Hindlimb muscle (tissue), 1 donor: ENCODE results near the gene PPP6R2. TPM values are rescaled to one million over a fixed set of nuclear protein-coding genes. Genes with fewer than 3 reads are reported as not detected.
"Not testable (repeated sequence)": the region's sequence is repeated elsewhere in the genome, so short reads cannot be mapped to it uniquely, and the experiment has no call there.

ENCODE experiments used
- DNase-seq: peaks from one replicate; pipeline ENCODE4 v3.0.0-alpha.2; 2013
- polyA plus RNA-seq: library from polyadenylated mRNA; unstranded; fragments of 120-200 nt; gene quantifications from one replicate; pipeline ENCODE4 v1.2.1, GENCODE V29; 2013; ENCODE audit not compliant: insufficient read length

The PPP6R2 gene
- polyA plus RNA-seq, 1 donor, result 34.3 TPM

DNA sequence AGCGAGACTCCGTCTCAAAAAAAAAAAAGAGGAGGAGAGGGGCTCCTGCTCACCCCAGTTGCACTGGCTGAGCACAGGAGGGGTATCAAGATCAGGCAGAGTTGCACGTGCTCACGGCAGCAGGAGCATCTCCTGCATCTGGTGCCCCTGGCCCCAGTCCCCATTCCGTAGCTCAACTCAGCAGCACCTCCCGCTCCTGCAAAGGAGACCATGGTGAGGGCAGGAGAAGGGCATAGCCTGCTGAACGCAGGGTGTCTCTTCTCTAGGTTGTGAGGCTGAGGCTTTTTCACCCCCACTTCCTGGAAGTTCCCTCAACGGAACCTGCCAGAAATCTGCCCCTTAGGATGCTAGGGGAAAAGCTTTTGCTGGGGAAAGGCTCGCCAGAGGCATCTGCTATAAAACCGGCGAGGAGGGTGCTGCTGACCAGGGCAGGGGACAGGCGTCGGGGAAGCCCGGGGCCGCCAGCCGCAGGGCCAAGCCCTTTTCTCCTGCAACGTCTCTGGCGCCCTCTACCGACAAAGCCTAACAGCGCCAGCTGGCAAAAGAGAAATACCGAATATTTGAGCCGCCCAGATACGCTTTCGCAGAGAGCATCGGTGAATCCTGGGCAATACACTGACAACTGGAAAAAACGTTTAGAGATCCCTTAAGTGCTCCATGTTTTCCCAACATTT is 1.0 kb upstream of the PPP6R2 start:
- DNase-seq, result peak; percentile 88

DNA sequence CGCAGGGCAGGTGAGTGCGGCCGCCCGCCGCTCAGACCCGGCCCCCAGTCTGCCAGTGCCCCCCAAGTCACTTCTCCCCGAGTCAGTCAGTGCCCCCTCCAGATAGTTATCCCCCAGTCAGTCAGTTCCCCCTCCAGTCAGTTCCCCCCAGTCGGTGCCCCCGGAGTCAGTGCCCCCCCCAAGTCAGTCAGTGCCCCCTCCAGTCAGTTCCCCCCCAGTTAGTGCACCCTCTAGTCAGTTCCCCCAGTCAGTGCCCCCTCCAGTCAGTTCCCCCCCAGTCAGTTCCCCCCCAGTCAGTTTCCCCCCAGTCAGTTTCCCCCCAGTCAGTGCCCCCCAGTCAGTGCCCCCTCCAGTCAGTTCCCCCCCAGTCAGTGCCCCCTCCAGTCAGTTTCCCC is 411 bp downstream of the PPP6R2 start:
- no peak for DNase-seq

GRCh38 chr22:50346470-50346869 is 3.3 kb downstream of the PPP6R2 start:
- DNase-seq, result no peak

DNA sequence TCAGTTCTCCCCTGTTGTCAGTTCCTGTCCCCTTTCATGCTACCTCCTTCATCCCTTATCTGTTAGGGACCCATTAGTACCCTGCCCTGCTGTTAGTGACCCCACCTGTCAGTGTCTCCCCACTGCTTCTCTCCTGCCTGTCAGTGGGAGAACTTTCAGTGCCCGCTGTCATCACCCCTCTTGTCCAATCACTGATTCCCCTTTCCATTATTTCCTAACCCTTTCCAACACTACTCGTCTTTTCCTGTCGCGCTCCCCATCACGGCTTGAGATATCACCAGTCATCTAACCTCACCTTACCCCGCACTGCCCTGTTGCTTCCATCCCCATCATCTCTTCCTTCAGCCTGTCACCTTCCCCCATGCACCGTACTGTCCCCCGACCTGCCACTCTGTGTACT is 4.0 kb downstream of the PPP6R2 start:
- no peak for DNase-seq

DNA sequence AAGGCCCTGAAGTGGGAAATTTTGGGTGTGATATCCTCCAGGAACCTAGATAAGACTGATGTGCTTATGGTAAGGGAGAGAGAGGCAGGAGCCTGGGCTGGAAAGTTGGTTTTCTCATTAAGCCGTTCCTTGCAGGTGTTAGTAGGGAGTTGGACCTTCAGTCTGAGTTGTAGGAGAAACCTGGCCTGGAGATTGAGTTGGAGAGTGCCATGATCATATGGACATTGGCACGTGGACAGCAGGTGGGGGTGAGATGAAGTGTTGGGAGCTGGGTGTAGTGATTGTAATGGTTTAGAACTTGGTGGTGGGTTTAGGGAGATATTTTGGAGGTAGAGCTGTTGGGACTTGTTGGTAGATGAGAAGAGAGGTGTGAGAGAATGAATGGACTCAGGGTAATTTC is 4.9 kb downstream of the PPP6R2 start:
- DNase-seq, result no peak

DNA sequence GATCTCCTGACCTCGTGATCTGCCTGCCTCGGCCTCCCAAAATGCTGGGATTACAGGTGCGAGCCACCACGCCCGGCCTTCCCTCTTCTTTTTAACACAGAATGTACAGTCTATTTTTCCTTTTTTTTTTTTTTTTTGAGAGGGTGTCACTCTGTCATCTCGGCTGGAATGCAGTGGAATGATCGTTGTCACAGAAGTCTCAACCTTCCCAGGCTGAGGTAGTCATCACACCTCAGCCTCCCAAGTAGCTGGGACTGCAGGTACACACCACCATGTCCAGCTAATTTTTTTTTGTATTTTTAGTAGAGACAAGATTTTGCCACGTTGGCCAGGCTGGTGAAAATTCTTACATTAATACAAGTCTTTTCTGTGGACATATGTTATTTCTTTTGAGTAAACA is 13.1 kb downstream of the PPP6R2 start:
- DNase-seq, result no peak

GRCh38 chr22:50357222-50357621 is 14.1 kb downstream of the PPP6R2 start:
- DNase-seq, result no peak

GRCh38 chr22:50357756-50358155 is 14.6 kb downstream of the PPP6R2 start:
- DNase-seq, result no peak

DNA sequence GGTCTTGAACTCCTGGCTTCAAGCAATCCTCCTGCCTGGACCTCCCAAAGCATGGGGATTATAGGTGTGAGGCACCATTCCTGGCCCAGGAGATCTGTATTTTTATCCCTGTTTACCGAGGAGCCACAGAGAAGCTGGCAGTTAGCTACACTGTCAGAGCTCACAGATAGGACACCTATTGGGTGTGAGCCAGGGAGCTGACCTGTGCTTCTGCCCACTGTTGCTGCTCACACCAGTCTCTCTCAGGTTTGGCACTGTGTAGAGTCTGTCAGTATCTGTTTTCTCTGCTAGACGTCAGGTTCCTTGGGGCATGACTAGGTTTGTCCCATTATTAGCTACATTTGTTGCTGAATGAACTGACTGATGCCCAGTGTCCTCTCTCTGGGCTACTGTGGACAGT is 17.5 kb downstream of the PPP6R2 start:
- DNase-seq, result no peak

- DNase-seq, result no peak
These were observed 18.1 kb downstream of the PPP6R2 start for GRCh38 chr22:50361222-50361621.

DNA sequence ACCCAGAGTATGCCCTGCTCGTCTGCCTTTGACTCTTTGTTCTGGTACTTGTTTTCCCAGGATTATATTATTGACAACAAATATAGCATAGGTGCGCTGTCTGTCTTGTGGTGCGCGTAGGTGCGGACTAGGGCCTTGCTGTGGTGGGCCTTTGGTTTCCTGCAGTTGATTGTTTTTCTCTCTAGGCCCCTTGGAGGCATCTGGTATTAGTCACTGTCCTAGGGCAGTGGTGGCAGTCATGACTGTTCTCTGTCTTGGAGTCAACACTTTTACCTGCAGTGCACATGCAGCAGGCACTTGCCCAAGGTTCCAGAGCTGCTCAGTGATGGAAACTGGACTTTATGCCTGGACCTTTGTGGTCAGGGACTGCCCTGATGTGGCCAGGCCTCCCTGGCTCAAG is 18.6 kb downstream of the PPP6R2 start:
- DNase-seq, result no peak

DNA sequence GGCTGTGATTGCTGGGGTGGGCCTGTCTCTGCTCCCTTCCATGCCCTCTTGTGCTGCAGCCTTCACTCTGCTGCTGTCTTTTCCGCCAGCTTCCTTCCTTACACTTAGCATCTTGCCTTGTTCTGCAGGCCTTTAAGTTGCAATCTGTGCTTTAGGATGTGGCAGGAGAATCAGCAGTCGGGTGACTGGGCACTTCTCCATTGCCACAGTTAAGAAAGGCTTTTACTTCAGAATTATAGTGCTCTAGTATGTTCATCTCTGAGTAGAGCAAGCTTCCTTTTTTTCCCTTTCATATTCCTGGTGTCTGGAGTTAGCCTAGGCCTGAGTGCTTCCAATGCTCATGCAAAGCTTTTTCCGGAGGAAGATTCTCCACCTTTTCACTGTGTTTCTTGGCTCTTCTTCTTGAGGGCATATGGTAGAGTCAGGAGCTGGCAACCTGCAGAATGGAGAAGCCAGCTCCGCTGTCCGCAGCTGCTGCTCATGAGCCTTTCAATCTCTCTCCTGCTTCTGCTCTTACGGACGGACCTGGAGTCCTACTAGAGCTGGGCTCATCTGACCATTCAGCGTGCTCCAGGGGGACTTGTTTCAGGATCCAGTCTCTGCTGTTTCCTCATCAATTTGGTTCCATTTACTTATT is 20.2 kb downstream of the PPP6R2 start:
- DNase-seq, result no peak

DNA sequence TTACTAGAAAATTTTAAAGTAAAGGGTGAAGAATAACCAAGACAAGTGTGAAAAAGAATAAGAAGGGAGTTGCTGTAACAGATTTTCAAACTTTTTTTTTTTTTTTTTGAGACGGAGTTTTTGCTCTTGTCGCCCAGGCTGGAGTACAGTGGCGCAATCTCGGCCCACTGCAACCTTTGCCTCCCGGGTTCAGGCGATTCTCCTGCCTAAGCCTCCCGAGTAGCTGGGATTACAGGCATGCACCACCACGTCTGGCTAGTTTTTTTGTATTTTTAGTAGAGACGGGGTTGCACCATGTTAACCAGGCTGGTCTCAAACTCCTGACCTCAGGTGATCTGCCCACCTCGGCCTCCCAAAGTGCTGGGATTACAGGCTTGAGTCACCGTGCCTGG is 20.7 kb downstream of the PPP6R2 start:
- DNase-seq, result not testable (repeated sequence)

GRCh38 chr22:50367778-50368500 is 24.8 kb downstream of the PPP6R2 start:
- DNase-seq, result no peak

- no peak for DNase-seq
These were observed 28.0 kb downstream of the PPP6R2 start for GRCh38 chr22:50371101-50371648.

- no peak for DNase-seq
These were observed 33.0 kb downstream of the PPP6R2 start for GRCh38 chr22:50376085-50376651.

DNA sequence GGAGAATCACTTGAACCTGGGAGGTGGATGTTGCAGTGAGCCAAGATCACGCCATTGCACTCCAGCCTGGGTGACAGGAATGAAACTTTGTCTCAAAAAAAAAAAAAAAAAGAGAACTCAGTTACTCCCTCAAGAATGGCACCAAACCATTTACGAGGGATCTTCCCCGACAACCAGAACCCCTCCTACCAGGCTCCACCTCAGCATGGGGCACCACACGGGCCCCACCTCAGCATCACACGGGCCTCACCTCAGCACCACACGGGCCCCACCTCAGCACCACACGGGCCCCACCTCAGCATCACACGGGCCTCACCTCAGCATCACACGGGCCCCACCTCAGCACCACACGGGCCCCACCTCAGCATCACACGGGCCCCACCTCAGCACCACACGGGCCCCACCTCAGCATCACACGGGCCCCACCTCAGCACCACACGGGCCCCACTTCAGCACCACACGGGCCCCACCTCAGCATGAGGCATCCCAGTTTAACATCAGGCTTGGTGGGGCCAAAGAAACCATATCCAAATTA is 38.0 kb downstream of the PPP6R2 start:
- DNase-seq, result not testable (repeated sequence)

GRCh38 chr22:50396751-50397370 is 53.7 kb downstream of the PPP6R2 start:
- DNase-seq, result no peak

DNA sequence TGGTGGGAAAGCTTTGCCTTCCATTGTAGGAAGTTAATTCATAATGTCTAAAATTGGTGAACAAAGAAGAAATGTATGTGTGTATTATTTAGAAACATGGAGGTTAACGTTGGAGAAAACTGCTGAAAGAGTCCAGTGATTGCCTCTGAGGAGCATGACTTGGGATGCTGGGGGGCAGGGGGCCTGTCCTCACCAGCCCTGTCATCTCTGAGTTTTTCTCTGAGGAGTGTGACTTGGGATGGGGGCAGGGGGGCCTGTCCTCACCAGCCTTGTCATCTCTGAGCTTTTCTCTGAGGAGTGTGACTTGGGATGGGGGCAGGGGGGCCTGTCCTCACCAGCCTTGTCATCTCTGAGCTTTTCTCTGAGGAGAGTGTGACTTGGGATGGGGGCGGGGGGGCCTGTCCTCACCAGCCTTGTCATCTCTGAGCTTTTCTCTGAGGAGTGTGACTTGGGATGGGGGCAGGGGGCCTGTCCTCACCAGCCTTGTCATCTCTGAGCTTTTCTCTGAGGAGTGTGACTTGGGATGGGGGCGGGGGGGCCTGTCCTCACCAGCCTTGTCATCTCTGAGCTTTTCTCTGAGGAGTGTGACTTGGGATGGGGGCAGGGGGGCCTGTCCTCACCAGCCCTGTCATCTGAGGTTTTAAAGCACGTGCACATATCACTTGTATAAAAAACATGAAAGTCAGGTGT is 54.4 kb downstream of the PPP6R2 start:
- DNase-seq, result not testable (repeated sequence)

DNA sequence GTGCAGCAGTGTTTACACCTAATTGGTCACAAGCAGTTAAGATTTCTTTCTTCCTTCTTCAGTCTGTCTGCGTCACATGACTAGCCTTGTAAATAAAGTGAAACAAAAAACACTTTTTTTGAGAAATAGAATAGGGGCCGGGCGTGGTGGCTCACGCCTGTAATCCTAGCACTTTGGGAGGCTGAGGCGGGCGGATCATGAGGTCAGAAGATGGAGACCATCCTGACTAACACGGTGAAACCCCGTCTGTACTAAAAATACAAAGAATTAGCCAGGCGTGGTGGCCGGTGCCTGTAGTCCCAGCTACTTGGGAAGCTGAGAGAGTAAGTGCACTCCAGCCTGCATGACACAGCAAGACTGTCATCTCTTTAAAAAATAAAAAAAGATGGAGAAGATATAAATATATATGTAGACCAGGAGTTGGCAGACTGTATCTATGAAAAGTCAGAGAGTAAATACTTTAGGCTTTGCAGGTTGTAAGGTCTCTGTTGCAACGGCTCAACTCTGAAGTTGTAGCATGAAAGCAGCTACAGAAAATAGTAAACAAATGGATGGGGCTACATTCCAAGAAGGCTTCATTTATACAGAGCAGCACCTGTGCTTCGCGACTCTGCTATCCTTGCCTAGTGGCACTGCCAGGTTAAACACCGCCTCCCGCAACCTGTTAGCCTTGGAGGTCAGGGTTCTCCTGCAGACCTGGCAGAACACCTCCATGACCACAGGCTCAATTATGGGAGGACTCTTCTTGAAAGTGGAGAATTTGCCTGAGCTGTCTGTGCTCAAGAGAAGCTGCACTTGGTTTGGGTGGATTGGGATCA is 55.9 kb downstream of the PPP6R2 start:
- DNase-seq, result no peak

DNA sequence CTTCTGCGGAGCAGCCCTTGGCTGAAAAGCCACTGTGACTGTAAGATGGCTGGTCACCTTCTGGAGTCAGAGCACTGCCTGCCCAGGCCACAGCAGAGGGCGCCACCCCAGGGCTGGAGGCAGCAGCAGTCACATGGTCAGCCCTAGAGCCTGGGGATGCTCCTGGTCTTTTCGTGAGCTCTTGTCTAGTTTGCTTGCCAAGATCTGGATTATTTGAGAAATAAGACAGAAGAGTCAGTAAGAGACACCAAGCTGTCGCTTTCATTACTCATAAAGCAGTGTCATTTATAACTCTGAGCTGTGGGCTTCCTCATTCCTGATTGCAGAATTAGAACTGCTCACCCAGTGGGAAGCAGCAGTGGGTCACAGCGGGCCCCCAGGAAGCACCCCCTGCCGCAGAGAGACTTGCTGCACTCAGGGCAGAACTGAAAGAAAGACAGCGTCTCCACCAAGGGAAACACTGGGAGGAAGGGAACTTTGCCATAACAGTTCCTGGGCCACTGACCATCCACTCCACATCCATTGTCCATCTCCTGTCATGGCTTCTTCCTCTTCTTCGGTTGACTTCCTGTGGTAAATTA is 56.7 kb downstream of the PPP6R2 start:
- DNase-seq, result peak; percentile 25
